ENCODE measurements around the gene C1orf159.

DNA sequence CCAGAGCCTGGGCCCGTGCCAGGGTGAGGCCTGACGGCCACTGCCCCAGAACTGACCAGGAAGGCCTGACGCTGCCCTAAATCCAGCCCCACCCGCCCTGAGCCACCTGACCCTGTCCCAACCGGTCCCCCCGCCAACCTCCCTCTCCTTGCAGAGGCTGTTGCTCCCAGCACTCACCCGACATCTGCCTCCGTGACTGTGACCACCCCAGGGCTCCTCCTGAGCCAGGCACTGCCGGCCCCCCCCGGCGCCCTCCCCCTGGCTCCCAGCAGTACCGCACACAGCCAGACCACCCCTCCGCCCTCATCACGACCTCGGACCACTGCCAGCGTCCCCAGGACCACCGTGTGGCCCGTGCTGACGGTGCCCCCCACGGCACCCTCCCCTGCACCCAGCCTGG lies 69.6 kb downstream of the C1orf159 start:
- TF ChIP-seq, protein P1, sequence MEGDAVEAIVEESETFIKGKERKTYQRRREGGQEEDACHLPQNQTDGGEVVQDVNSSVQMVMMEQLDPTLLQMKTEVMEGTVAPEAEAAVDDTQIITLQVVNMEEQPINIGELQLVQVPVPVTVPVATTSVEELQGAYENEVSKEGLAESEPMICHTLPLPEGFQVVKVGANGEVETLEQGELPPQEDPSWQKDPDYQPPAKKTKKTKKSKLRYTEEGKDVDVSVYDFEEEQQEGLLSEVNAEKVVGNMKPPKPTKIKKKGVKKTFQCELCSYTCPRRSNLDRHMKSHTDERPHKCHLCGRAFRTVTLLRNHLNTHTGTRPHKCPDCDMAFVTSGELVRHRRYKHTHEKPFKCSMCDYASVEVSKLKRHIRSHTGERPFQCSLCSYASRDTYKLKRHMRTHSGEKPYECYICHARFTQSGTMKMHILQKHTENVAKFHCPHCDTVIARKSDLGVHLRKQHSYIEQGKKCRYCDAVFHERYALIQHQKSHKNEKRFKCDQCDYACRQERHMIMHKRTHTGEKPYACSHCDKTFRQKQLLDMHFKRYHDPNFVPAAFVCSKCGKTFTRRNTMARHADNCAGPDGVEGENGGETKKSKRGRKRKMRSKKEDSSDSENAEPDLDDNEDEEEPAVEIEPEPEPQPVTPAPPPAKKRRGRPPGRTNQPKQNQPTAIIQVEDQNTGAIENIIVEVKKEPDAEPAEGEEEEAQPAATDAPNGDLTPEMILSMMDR (IDR thresholded peaks at IDR 0.05): no peak
- no peak for TF ChIP-seq POLR2A (IDR thresholded peaks at IDR 0.05)

Data from esophagus squamous epithelium (tissue), 4 donors.